Esophagus squamous epithelium (tissue), 4 donors: ENCODE measurements around the gene TMEM163.

ENCODE experiments used
- POLR2A ChIP-seq, 4 donors: fragments of 450-650 bp; IDR thresholded peaks; one replicate each; pipeline ENCODE4 v1.6.1; 2017; ENCODE audit warnings: antibody characterized with exemption in 4 of 4, mild to moderate bottlenecking in 4 of 4, moderate library complexity in 3 of 4
- TF ChIP-seq, protein P1 (sequence below), 6 experiments: fragments of 450-650 bp in 4 of 6; fragments of 200-600 bp in 2 of 6; sonication (generic) in 2 of 6; IDR thresholded peaks; one replicate each; pipeline ENCODE4 v1.5.1; 2016 to 2019; ENCODE audit warnings: antibody characterized with exemption in 6 of 6, mild to moderate bottlenecking in 4 of 6, moderate library complexity in 4 of 6

DNA sequence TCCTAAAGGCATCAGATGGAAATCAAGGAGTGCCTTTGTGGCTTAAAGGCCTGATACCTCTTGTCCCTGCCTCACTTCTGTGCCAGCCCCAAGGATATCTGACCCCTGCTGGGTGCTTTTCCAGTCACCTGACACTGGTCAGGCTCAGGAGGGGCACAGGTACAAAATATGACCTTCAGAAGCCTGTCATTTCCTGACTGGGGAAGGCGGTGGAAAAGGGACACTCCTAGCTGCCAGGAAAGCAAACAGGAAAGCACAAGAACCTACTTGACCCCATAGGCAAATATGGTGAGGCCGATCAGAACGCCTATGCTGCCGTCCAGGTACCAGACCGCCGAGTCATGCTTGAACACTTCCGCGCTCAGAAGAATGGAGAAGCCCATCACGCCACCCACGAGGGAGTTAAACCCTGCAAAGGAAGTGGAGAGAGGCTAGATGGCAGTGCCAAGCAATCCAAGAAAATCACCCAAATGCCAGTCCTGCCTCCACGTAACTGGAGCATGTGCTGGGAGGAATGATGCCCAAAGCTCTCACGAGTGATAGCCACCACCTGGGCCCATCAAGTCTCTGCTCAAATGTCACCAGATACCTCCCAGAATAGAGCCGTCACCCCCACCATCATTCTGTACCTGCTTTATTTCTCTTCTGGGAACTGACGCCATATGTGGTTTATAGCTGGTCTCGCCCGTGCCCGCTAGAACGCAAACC, 260.9 kb downstream of the TMEM163 start:
- TF ChIP-seq, protein P1, sequence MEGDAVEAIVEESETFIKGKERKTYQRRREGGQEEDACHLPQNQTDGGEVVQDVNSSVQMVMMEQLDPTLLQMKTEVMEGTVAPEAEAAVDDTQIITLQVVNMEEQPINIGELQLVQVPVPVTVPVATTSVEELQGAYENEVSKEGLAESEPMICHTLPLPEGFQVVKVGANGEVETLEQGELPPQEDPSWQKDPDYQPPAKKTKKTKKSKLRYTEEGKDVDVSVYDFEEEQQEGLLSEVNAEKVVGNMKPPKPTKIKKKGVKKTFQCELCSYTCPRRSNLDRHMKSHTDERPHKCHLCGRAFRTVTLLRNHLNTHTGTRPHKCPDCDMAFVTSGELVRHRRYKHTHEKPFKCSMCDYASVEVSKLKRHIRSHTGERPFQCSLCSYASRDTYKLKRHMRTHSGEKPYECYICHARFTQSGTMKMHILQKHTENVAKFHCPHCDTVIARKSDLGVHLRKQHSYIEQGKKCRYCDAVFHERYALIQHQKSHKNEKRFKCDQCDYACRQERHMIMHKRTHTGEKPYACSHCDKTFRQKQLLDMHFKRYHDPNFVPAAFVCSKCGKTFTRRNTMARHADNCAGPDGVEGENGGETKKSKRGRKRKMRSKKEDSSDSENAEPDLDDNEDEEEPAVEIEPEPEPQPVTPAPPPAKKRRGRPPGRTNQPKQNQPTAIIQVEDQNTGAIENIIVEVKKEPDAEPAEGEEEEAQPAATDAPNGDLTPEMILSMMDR (IDR thresholded peaks at IDR 0.05): no peak
- no peak for TF ChIP-seq POLR2A (IDR thresholded peaks at IDR 0.05)
